ENCODE measurements around the gene BRMS1. TPM values are rescaled to one million over a fixed set of nuclear protein-coding genes. Genes with fewer than 3 reads are reported as not detected.

BRMS1 gene
- total RNA-seq, 1 donor from 2014 or later = 16.4 TPM

- Histone ChIP-seq H3K27me3 (peaks cover 8% of the 10 kb centered on the region), H3F3A (ENCODE audit: low read depth) (peaks cover 12% of the 10 kb centered on the region), H3K27ac (no peak overlapping the region), H4K20me1 (ENCODE audit: low read depth) (peaks cover 5% of the 10 kb centered on the region), H3K4me1 (peaks cover 15% of the 10 kb centered on the region), H3K9me3 (ENCODE audit: low read depth) (no peaks in the 10 kb centered on the region), H3K4me3 (no peak overlapping the region), H3K36me3 (no peaks in the 10 kb centered on the region), H2AFZ (replicated peaks) (no peak overlapping the region), H3K79me2 (ENCODE audit: low read depth) (no peaks in the 10 kb centered on the region), H3K4me2 (no peak overlapping the region), H3K9ac (no peak overlapping the region)
- no peak for TF ChIP-seq CTCF (IDR thresholded peaks at IDR 0.05)
- no peak for TF ChIP-seq EZH2phosphoT487 (IDR thresholded peaks at IDR 0.05)
- TF ChIP-seq EZH2 (IDR thresholded peaks at IDR 0.05) = no peak
- no peak for DNase-seq (ENCODE audit: low spot score)
- peaks cover 7% of the 10 kb centered on the region for H3K27me3 Mint-ChIP-seq (ENCODE audit: insufficient read depth, low read depth)
- H3K36me3 Mint-ChIP-seq = no peaks in the 10 kb centered on the region
- H3K4me3 Mint-ChIP-seq = no peak overlapping the region
- peaks cover 35% of the 10 kb centered on the region for H3K4me1 Mint-ChIP-seq
- H3K9me3 Mint-ChIP-seq = no peaks in the 10 kb centered on the region
- no peak overlapping the region for H3K27ac Mint-ChIP-seq
These were observed 12.3 kb downstream of the BRMS1 start for GRCh38 chr11:66332371-66333219.

DNA sequence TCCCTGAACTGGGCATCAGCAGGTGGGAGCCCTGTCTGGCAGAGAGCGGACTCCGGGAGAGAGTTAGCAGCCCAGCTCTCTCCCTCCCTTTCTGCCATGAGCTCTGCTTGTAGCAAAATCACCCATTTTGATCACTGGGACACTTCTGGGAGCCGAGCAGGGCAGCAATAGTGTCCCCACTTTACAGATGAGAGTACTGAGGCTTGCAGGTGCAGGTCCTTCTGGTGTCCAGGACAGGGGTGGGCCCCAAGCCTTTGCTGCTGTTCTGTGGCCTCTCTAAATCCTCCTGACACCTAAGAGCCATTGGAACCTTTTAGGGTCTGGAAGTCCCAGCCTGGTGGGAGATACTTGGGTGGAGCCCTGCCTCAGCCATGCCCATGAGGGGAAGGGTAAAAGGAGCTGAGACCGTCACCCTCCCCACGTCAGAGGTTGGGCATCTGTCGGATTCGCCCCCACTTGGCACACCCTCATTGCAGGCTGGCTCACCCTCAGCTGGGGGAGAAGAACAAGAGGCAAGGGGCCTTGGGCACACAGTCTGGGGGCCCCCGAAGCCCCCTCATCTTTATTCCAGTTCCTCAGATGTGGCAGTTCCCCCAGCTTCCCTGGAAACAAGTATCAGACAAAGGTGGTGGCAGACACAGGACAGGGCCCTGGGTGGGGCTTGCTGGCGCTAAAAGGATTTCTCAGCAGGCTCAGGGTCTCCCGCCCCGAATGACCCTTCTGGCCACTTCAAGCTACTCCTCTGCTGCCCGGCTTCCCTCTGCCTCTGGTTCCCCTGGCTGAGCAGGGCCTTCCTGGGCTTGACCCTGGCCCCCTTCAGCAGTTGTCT, 13.1 kb downstream of the BRMS1 start:
- no peak overlapping the region for H3K27ac ChIP-seq
- peaks cover under 1% of the 10 kb centered on the region for H4K20me1 ChIP-seq (ENCODE audit: low read depth)
- H3K9me3 Mint-ChIP-seq = no peaks in the 10 kb centered on the region
- no peak overlapping the region for H3K4me3 ChIP-seq
- H3K36me3 ChIP-seq = no peaks in the 10 kb centered on the region
- peaks cover 4% of the 10 kb centered on the region for H3F3A ChIP-seq (ENCODE audit: low read depth)
- H3K79me2 ChIP-seq (ENCODE audit: low read depth) = no peaks in the 10 kb centered on the region
- H3K27me3 ChIP-seq = peaks cover 8% of the 10 kb centered on the region
- no peak for DNase-seq (ENCODE audit: low spot score)
- no peak overlapping the region for H3K9ac ChIP-seq
- no peak overlapping the region for H3K4me3 Mint-ChIP-seq
- TF ChIP-seq EZH2 (IDR thresholded peaks at IDR 0.05) (no peak), CTCF (IDR thresholded peaks at IDR 0.05) (no peak), EZH2phosphoT487 (IDR thresholded peaks at IDR 0.05) (no peak)
- H3K27me3 Mint-ChIP-seq (ENCODE audit: insufficient read depth, low read depth) = peaks cover 7% of the 10 kb centered on the region
- H3K4me1 ChIP-seq = peaks cover 15% of the 10 kb centered on the region
- H3K4me2 ChIP-seq = no peak overlapping the region
- no peaks in the 10 kb centered on the region for H3K36me3 Mint-ChIP-seq
- no peak overlapping the region for H3K27ac Mint-ChIP-seq
- H3K4me1 Mint-ChIP-seq = peaks cover 32% of the 10 kb centered on the region
- no peak overlapping the region for H2AFZ ChIP-seq (replicated peaks)
- H3K9me3 ChIP-seq (ENCODE audit: low read depth) = no peaks in the 10 kb centered on the region

GRCh38 chr11:66330931-66331330, 14.0 kb downstream of the BRMS1 start:
- Mint-ChIP-seq H3K36me3 (no peaks in the 10 kb centered on the region), H3K27me3 (ENCODE audit: insufficient read depth, low read depth) (peaks cover 7% of the 10 kb centered on the region)
- no peak overlapping the region for H2AFZ ChIP-seq (replicated peaks)

More at GRCh38 chr11:66330931-66331330, 14.0 kb downstream of the BRMS1 start:
- no peaks in the 10 kb centered on the region for H3F3A ChIP-seq (ENCODE audit: low read depth)
- no peaks in the 10 kb centered on the region for H4K20me1 ChIP-seq (ENCODE audit: low read depth)
- no peak for TF ChIP-seq EZH2phosphoT487 (IDR thresholded peaks at IDR 0.05)
- no peak for TF ChIP-seq CTCF (IDR thresholded peaks at IDR 0.05)
- no peak for TF ChIP-seq EZH2 (IDR thresholded peaks at IDR 0.05)
- no peak overlapping the region for H3K4me3 ChIP-seq
- no peaks in the 10 kb centered on the region for H3K36me3 ChIP-seq
- H3K4me1 Mint-ChIP-seq = peaks cover 31% of the 10 kb centered on the region
- no peak overlapping the region for H3K9ac ChIP-seq
- H3K27ac ChIP-seq = no peak overlapping the region
- peaks cover 8% of the 10 kb centered on the region for H3K4me1 ChIP-seq
- H3K4me3 Mint-ChIP-seq = no peak overlapping the region
- H3K27me3 ChIP-seq = peaks cover 8% of the 10 kb centered on the region
- no peaks in the 10 kb centered on the region for H3K9me3 ChIP-seq (ENCODE audit: low read depth)
- no peak overlapping the region for H3K4me2 ChIP-seq
- no peak for DNase-seq (ENCODE audit: low spot score)
- H3K9me3 Mint-ChIP-seq = no peaks in the 10 kb centered on the region
- no peaks in the 10 kb centered on the region for H3K79me2 ChIP-seq (ENCODE audit: low read depth)
- H3K27ac Mint-ChIP-seq = no peak overlapping the region
